ENCODE data around the gene APELA.
"Not testable (repeated sequence)": the region's sequence is repeated elsewhere in the genome, so short reads cannot be mapped to it uniquely, and the experiment has no call there.

APELA gene

GRCh38 chr4:164926301-164926700 is 49.3 kb downstream of the APELA start (continued):
- no peak for TF ChIP-seq TSHZ2 (CRISPR knock-in tag; IDR thresholded peaks at IDR 0.05)
- no peak for TF ChIP-seq ARNTL (CRISPR knock-in tag; IDR thresholded peaks at IDR 0.05; ENCODE audit: borderline replicate concordance, low read depth)
- TF ChIP-seq, protein P1, sequence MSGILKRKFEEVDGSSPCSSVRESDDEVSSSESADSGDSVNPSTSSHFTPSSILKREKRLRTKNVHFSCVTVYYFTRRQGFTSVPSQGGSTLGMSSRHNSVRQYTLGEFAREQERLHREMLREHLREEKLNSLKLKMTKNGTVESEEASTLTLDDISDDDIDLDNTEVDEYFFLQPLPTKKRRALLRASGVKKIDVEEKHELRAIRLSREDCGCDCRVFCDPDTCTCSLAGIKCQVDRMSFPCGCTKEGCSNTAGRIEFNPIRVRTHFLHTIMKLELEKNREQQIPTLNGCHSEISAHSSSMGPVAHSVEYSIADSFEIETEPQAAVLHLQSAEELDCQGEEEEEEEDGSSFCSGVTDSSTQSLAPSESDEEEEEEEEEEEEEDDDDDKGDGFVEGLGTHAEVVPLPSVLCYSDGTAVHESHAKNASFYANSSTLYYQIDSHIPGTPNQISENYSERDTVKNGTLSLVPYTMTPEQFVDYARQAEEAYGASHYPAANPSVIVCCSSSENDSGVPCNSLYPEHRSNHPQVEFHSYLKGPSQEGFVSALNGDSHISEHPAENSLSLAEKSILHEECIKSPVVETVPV (CRISPR knock-in tag; IDR thresholded peaks at IDR 0.05), result no peak

- not testable (repeated sequence) for ATAC-seq
These were observed 50.1 kb downstream of the APELA start for GRCh38 chr4:164927101-164927500.

DNA sequence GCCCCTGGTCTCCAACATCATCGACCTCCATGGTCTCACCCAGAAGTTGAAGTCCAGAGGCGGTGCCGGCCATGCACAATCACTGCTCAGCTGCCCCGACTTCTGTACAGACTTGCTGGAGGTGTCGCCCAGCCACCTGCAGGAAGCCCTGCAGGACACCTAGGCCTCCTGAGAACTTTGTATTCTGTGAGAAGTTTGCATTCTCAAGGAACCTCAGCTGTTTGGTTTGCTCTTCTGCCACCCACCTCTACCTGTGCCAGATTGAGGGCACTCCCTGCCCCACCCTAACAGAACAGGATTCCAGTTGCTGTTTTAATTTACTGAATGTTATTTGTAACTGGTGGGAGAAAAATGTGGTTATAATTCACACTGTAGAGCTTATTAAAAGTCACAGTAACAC is 53.7 kb downstream of the APELA start:
- ATAC-seq, result no peak
- TF ChIP-seq TSHZ2 (CRISPR knock-in tag; IDR thresholded peaks at IDR 0.05) (no peak), ESRRG (CRISPR knock-in tag; IDR thresholded peaks at IDR 0.05) (no peak), SNAI2 (CRISPR knock-in tag; IDR thresholded peaks at IDR 0.05) (no peak), ZFP30 (CRISPR knock-in tag; IDR thresholded peaks at IDR 0.05) (no peak), TOX (CRISPR knock-in tag; IDR thresholded peaks at IDR 0.05; ENCODE audit: borderline replicate concordance) (no peak), ISL1 (CRISPR knock-in tag; IDR thresholded peaks at IDR 0.05) (no peak), POU6F1 (CRISPR knock-in tag; IDR thresholded peaks at IDR 0.05; ENCODE audit: borderline replicate concordance, low read depth) (no peak), ZC3H10 (CRISPR knock-in tag; IDR thresholded peaks at IDR 0.05) (no peak), GLIS3 (CRISPR knock-in tag; IDR thresholded peaks at IDR 0.05) (no peak), ZFP3 (CRISPR knock-in tag; IDR thresholded peaks at IDR 0.05) (no peak), RARB (CRISPR knock-in tag; IDR thresholded peaks at IDR 0.05) (no peak)
- TF ChIP-seq, protein P1 (CRISPR knock-in tag; IDR thresholded peaks at IDR 0.05), result no peak

DNA sequence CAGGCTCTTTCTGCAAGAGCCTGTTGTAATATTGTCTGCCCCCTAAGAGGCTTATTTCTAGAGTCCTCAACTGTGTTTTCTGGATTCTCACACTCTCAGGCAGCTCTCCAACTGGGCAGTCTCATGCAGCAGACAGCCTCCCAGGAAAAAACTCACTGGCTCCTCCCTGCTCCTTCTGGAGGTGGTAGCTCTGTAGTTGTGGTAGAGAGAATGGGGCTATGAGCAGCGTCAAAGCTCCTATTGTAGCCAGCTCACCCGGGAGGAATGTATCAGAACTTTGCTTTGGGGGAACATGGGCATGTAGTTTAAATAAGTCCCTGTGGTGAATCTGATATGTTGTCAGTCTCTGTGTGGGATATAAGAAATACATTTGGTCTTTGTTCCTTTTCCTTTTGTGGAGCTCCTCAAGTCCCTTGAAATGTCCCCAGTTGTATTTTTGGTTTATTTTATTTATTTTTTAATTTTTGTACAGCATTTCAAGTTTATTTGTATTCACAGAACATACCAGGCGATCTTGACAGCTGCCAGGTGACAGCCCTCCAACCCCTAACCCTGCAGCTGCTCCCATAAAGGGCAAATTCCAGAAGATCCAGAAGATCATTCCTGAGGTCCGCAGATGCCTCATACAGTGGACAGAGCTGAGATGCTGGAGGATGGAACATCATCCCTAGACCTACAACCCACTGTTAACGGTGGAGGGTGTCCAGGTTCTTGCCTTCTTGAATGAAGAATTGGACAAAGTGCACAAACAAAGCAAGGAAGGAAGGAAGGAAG is 54.8 kb downstream of the APELA start:
- peak; percentile 30; the same call in 2 of the 3 replicates for ATAC-seq
- no peak for TF ChIP-seq POU6F1 (CRISPR knock-in tag; IDR thresholded peaks at IDR 0.05; ENCODE audit: borderline replicate concordance, low read depth)
- TF ChIP-seq ZNF565 (CRISPR knock-in tag; conservative IDR thresholded peaks at IDR 0.05; ENCODE audit: low read depth), result no peak
- TF ChIP-seq, protein P1 (CRISPR knock-in tag; IDR thresholded peaks at IDR 0.05), result no peak
- TF ChIP-seq TSHZ2 (CRISPR knock-in tag; IDR thresholded peaks at IDR 0.05), result no peak
- no peak for TF ChIP-seq ZFP30 (CRISPR knock-in tag; IDR thresholded peaks at IDR 0.05)
- no peak for TF ChIP-seq ISL1 (CRISPR knock-in tag; IDR thresholded peaks at IDR 0.05)

All from SK-N-SH treated with all-trans-retinoic acid at 6 μM for 48 hours (cell line).